Pancreas (tissue), 10 donors: ENCODE results near the gene DCP1B. TPM values are rescaled to one million over a fixed set of nuclear protein-coding genes. Genes with fewer than 3 reads are reported as not detected.
A peak's percentile ranks its signal among the peaks of the same experiment; 100 is the strongest.

ENCODE experiments used
- ATAC-seq, 4 donors: fragments of 200-7000 bp; cut with Tn5 transposase; one replicate each; pipeline versions ENCODE4 v1.8.0 to v1.9.1; 2020; ENCODE audit warnings: mild to moderate bottlenecking in 4 of 4, moderate library complexity in 4 of 4
- DNase-seq, 6 donors: peaks; one replicate each; pipeline ENCODE4 v3.0.0-alpha.2; 2020
- FAIRE-seq: peaks from 2 replicates; lab custom pipeline; 2012; peaks lifted over from hg19 to GRCh38; lab: Jason Lieb, UNC
- H3K27ac ChIP-seq, 4 donors: fragments of 200-600 bp; sonication (generic); 1 replicate in 3 of 4; 2 replicates in 1 of 4; pipeline versions ENCODE4 v1.5.0 to v1.8.0; 2020
- H3K27me3 ChIP-seq, 4 donors: fragments of 200-600 bp; one replicate each; pipeline ENCODE4 v1.8.0; 2021
- H3K36me3 ChIP-seq, 3 donors: fragments of 200-600 bp; sonication (generic) in 1 of 3; one replicate each; pipeline versions ENCODE4 v1.5.0 to v1.8.0; 2020 to 2021
- H3K4me1 ChIP-seq, 3 donors: fragments of 200-600 bp; one replicate each; pipeline ENCODE4 v1.8.0; 2021
- H3K4me3 ChIP-seq, 4 donors: fragments of 200-600 bp; sonication (generic) in 2 of 4; one replicate each; pipeline versions ENCODE4 v1.5.0 to v1.8.0; 2020 to 2021
- H3K9me3 ChIP-seq, 4 donors: fragments of 200-600 bp; one replicate each; pipeline ENCODE4 v1.8.0; 2021
- CTCF ChIP-seq, 4 donors: fragments of 200-600 bp; sonication (generic) in 3 of 4; IDR thresholded peaks; one replicate each; pipeline versions ENCODE4 v1.5.0 to v1.8.0; 2021; ENCODE audit warnings: antibody characterized with exemption in 4 of 4
- WGBS, 2 donors: extraction: QIAGEN DNeasy Blood & Tissue Kit; methylation state at CpG; one replicate each; pipeline ENCODE4 v1.1.7; 2013; 5-methylcytosine and 5-hydroxymethylcytosine counted together
- intact Hi-C, 3 donors: fragments of 100-400 bp; cut with DNase I; formaldehyde crosslinking; loops; one replicate each; pipeline versions ENCODE4 v1.11.1 to v1.14.2; 2022
- polyA plus RNA-seq, 2 donors: library from polyadenylated mRNA; stranded (reverse); fragments of 200-250 nt; gene quantifications; one replicate each; pipeline ENCODE4 v1.2.3, GENCODE V29; 2013
- total RNA-seq, 6 donors: library from RNA; stranded (reverse); fragmentation: NEBNext Ultra II Directional in 4 of 6; extraction: Animal tissue kit (Norgen Biotek cat#: 25700) in 4 of 6; gene quantifications; one replicate each; pipeline versions ENCODE4 v1.2.1 to v1.2.4, GENCODE V29; 2021 to 2023
- donor health status: healthy with polysubstance abuse.
- donor health status: DM: no; HTN: no; CAD: no; lungs with moderate emphysema.
- donor health status: DM: no; HTN: no; CAD: no.
- donor health status: control.
- donor health status: control.
- donor health status: Bipolar disorder and iron deficiency.
- donor health status: DM: yes; HTN: yes; CAD: no.
- donor health status: DM: no; HTN: no; CAD: no.
- donor health status: DM: no; HTN: no; CAD: no.
- donor health status: DM: yes; HTN: yes; CAD: no.

DCP1B gene
- total and polyA plus RNA-seq, 8 donors, result 3.4 to 7.5 (median 6.6) TPM

GRCh38 chr12:1972856-1973317 is 31.4 kb downstream of the DCP1B start:
- DNase-seq (no peak), ATAC-seq (no peak), FAIRE-seq (no peak)
- peaks cover 0 to 4% (median 0%) of the 10 kb centered on the region in 3 donors for H3K4me1 ChIP-seq
- TF ChIP-seq CTCF (IDR thresholded peaks at IDR 0.05), result no peak
- H3K27ac ChIP-seq, result no peak overlapping the region
- H3K9me3 ChIP-seq, result no peaks in the 10 kb centered on the region
- no peaks in the 10 kb centered on the region for H3K27me3 ChIP-seq
- H3K4me3 ChIP-seq, result no peak overlapping the region
- intact Hi-C loops, result no loop called here
- H3K36me3 ChIP-seq, result no peaks in the 10 kb centered on the region
- WGBS, 2 donors, result 86 to 90% methylated on average over 9 of the region's 9 CpGs

- no peak for DNase-seq
- Histone ChIP-seq H3K9me3 (no peaks in the 10 kb centered on the region), H3K36me3 (no peaks in the 10 kb centered on the region), H3K4me3 (no peak overlapping the region), H3K4me1 (peaks cover 0 to 4% (median 0%) of the 10 kb centered on the region in 3 donors), H3K27me3 (no peaks in the 10 kb centered on the region), H3K27ac (no peak overlapping the region)
- intact Hi-C loops, result no loop called here
- ATAC-seq, result no peak
- no peak for TF ChIP-seq CTCF (IDR thresholded peaks at IDR 0.05)
- peak; percentile 49 for FAIRE-seq
- WGBS, 2 donors, result 91 to 93% methylated on average over 1 of the region's 1 CpG
Observed at GRCh38 chr12:1972260-1972659, 32.0 kb downstream of the DCP1B start.

- no peak for DNase-seq
- H3K27me3 ChIP-seq, result no peaks in the 10 kb centered on the region
- WGBS, 2 donors, result 89 to 92% methylated on average over 3 of the region's 3 CpGs
- H3K9me3 ChIP-seq, result no peaks in the 10 kb centered on the region
- H3K36me3 ChIP-seq, result peaks cover 0 to 7% (median 0%) of the 10 kb centered on the region in 3 donors
- no peak for ATAC-seq
- no peak overlapping the region for H3K27ac ChIP-seq
- H3K4me3 ChIP-seq, result no peak overlapping the region
- TF ChIP-seq CTCF (IDR thresholded peaks at IDR 0.05), result no peak
- no peak for FAIRE-seq
- intact Hi-C loops, result no loop called here
- peaks cover 0 to 4% (median 0%) of the 10 kb centered on the region in 3 donors for H3K4me1 ChIP-seq
Observed at GRCh38 chr12:1970331-1970900, 33.8 kb downstream of the DCP1B start.

- no peak overlapping the region for H3K4me3 ChIP-seq
- H3K4me1 ChIP-seq, result no peaks in the 10 kb centered on the region
- FAIRE-seq (no peak), DNase-seq (no peak), ATAC-seq (peak in 1 of 4 donors; percentile 32)
- 87 to 88% methylated on average over 4 of the region's 4 CpGs for WGBS, 2 donors
- intact Hi-C loops, result no loop called here
- H3K27me3 ChIP-seq, result no peaks in the 10 kb centered on the region
- no peaks in the 10 kb centered on the region for H3K9me3 ChIP-seq
- no peak for TF ChIP-seq CTCF (IDR thresholded peaks at IDR 0.05)
- no peak overlapping the region for H3K27ac ChIP-seq
- peaks cover 0 to 18% (median 0%) of the 10 kb centered on the region in 3 donors for H3K36me3 ChIP-seq
Observed at GRCh38 chr12:1966561-1967226, 37.6 kb downstream of the DCP1B start.

- H3K27ac ChIP-seq, result no peak overlapping the region
- H3K4me1 ChIP-seq, result no peaks in the 10 kb centered on the region
- WGBS, 2 donors, result 90 to 94% methylated on average over 2 of the region's 2 CpGs
- no peak for TF ChIP-seq CTCF (IDR thresholded peaks at IDR 0.05)
- DNase-seq (no peak), ATAC-seq (no peak), FAIRE-seq (no peak)
- H3K27me3 ChIP-seq, result no peaks in the 10 kb centered on the region
- no peaks in the 10 kb centered on the region for H3K9me3 ChIP-seq
- H3K4me3 ChIP-seq, result no peak overlapping the region
- peaks cover 0 to 18% (median 0%) of the 10 kb centered on the region in 3 donors for H3K36me3 ChIP-seq
- intact Hi-C loops, result no loop called here
Observed at GRCh38 chr12:1965916-1966315, 38.3 kb downstream of the DCP1B start.
